Forelimb muscle (tissue), 1 donor: ENCODE measurements around the gene AGO4. TPM values are rescaled to one million over a fixed set of nuclear protein-coding genes. Genes with fewer than 3 reads are reported as not detected.
"Not testable (repeated sequence)": the region's sequence is repeated elsewhere in the genome, so short reads cannot be mapped to it uniquely, and the experiment has no call there.

Source experiments
- DNase-seq: peaks from one replicate; pipeline ENCODE4 v3.0.0-alpha.2; 2013; ENCODE audit warnings: low read depth
- polyA plus RNA-seq: library from polyadenylated mRNA; unstranded; fragments of 120-200 nt; gene quantifications from one replicate; pipeline ENCODE4 v1.2.1, GENCODE V29; 2013; ENCODE audit not compliant: insufficient read length

AGO4 gene
- polyA plus RNA-seq, result 13.2 TPM

DNA sequence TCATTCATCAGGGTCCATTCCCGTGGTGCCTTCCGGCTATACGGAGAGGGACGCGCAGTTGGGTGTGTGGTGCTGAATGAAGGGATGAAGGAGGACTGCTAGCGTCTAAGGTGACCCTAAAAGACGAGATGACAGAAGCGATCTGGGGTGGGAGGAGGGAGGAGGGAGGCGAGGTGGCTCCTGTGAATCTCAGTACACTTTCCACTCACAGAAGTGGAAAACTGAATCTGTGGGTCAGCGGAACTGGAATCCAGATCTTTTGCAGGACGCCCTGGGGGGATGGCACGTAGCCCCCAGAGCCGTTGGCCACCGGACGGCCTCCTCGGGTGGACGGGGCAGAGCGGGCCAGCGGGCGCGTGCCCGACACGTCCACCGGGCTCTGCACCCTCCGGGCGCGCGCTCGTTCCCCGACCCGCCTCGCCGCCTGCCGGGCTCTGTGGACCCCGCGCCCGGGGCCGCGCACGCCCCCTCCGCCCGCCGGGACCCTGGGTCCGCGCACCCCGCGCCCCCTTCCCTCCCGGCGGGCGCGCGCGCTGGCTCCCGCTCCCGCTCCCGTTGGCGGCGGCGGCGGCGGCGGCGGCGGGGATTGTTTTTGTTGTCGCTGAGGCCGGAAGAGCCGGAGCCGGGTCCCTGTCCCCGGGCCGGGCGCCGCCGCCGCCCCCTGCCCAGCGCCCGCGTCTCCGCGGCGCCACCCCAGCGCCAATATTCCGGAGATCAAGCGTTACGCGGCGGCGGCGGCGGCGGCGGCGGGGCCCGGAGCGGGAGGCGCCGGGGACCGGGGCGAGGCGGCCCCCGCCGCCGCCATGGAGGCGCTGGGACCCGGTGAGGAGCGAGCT, at the start of gene AGO4:
TSS of gene AGO4 (plus strand) at position 403 of the 836 bp plus-strand sequence. CDS start at position 804, 401 bp downstream.
- no peak for DNase-seq

DNA sequence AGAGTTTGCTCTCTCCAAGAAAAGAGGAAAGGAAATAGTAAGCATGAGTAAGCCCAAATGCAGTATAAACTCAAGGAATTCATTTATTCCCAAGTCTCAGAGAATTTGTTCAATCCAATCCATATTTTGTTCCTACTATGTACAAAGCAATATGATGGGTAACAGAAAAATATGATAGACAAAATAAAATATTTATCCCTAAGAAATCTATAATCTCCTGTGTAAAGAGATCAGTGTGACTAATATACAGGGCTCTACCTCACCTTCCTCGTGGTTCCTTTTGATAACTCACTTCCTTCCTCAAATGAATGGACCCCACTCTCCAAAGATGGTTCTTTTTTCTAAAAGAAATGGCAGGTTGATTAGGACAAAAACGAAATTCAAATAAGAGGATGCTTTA, 45.7 kb upstream of the AGO4 start:
- DNase-seq, result no peak

- no peak for DNase-seq
These were observed 44.6 kb upstream of the AGO4 start for GRCh38 chr1:35763201-35763600.

DNA sequence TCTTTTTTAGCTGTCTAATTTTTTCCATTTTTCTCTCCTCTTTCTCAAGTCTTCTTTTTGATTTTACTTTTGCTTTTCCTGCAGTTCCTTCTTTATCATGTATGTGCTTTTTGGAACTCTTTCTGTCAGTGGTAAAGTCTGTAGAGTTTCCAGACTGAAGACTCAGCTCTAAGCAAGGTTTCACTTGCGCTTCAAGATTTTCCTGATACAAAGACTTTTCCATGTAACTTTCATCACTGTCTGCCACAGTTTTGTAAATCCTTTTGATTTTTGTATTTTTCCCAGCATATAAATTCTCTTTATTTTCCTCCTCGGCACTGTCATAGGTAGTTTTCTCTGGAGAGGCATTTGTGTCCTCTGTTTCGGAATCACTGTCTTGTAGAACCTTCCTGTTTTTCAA, 43.5 kb upstream of the AGO4 start:
- no peak for DNase-seq

GRCh38 chr1:35768350-35769187, 39.2 kb upstream of the AGO4 start:
- no peak for DNase-seq

DNA sequence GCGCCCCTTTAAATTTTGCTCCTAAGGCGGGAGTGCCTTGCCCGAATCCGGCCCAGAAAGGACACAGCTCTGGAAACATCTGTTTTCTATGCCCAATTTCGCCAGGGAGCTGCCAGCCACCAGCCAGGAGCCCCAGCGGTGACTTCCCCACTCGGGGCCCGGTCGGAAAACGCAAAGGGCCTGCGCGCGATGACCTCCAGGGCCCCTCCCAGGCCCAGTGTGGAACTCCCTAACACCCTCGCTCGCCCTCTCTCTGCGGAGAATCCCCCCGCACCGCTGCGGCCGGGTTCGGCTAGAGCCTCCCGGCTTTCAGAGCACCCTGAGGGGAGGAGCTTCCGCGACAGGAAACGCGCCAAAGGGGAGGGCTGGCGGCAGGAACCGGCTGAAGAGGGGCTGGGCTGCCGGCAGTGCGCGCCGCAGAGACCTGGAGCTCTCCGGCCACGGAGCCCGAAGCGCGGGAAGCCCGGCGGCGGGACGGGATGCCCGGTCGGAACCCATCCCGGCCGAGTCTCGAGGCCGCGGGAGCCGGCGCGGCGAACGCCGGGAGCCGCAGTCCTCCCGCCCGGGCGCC, 38.5 kb upstream of the AGO4 start:
- DNase-seq, result peak; percentile 72

- DNase-seq, result no peak
These were observed 34.1 kb upstream of the AGO4 start for GRCh38 chr1:35773711-35774110.

DNA sequence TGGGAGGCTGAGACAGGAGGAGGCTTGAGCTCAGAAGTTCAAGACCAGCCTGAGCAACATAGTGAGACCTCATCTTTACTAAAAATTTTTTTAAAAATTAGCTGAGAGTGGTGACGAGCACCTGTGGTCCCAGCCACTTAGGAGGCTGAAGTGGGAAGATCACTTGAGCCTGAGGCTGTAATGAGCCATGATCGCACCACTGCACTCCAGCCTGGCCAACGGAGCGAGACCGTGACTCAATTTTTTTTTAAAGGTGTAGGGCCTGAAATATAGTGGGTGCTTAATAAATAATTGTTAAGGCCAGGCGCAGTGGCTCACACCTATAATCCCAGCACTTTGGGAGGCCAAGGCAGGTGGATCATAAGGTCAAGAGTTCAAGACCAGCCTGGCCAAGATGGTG, 31.6 kb upstream of the AGO4 start:
- DNase-seq, result not testable (repeated sequence)

- no peak for DNase-seq
These were observed 30.7 kb upstream of the AGO4 start for GRCh38 chr1:35777109-35777508.

DNA sequence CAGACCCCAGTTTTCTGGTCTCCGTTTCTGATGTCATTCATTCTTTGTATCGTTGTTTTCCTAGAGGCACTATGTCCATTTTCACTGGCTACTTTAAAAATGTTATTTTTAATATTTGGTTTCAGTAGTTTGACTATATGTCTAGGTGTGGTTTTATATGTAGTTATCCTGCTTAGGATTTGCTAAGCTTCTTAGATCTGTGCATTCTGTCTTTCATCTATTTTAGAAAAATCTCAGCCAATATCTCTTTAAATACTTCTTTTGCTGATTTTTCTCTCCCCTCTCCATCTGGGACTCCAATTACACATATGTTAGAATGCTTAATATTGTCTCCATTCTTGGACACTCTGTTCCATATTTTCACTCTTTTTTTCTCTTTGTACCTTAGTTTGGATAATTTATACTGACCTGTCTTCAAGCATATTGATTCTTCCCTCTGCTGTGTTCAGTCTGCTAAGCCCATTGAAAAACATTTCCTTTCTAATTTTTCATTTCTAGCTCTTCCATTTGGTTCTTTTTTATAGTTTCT, 24.7 kb upstream of the AGO4 start:
- DNase-seq, result no peak

- not testable (repeated sequence) for DNase-seq
These were observed 23.5 kb upstream of the AGO4 start for GRCh38 chr1:35784364-35784763.

GRCh38 chr1:35788139-35788538, 19.7 kb upstream of the AGO4 start:
- DNase-seq, result no peak

- no peak for DNase-seq
These were observed 17.1 kb upstream of the AGO4 start for GRCh38 chr1:35790670-35791069.

- DNase-seq, result no peak
These were observed 12.5 kb upstream of the AGO4 start for GRCh38 chr1:35795295-35795694.

GRCh38 chr1:35797380-35797779, 10.4 kb upstream of the AGO4 start:
- no peak for DNase-seq

DNA sequence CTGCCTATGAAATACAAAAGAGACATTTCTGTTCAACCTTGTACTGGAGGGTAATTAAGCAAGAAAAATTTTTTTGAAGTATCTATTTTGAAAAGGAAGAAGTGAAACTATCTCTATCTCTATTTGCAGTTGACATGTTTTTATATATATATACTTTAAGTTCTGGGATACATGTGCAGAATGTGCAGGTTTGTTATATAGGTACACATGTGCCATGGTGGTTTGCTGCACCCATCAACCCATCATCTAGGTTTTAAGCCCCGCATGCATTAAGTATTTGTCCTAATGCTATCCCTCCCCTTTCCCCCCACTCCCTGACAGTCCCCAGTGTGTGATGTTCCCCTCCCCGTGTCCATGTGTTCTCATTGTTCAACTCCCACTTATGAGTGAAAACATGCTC, 9.8 kb upstream of the AGO4 start:
- DNase-seq, result not testable (repeated sequence)

GRCh38 chr1:35800167-35800887, 7.5 kb upstream of the AGO4 start:
- DNase-seq, result not testable (repeated sequence)

DNA sequence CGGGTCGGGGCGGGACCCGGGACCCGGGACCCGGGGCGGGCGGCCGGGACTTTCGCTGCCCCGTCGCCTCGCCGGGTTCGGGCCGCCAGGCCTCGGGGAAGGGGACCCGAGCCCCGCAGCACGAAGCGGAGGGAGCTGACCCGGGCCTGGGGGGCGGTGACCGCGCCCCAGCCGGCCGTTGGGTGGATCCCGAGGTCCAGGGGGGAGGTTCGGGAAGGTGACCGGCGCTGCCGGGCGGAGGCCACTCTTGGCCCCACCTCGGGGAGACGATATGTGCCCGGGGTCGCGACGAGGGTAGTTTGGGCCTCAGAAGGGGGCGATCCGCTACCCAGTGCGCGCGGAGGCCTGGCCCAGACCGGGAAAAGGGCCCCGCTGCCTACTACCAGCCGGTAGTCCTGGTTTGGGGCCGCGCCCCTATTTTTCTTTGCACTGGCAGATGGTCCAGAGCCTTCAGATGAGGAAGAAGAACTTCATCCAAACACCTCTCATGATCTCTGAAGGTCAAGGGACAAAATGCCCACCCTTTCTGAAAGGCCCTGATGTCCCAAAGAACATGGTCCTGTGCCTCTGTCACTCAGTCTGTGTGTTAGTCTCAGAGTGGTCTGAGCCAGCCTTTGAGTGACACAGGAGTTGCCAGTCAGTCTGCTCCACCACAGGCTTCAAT, 766 bp downstream of the AGO4 start:
- no peak for DNase-seq

DNA sequence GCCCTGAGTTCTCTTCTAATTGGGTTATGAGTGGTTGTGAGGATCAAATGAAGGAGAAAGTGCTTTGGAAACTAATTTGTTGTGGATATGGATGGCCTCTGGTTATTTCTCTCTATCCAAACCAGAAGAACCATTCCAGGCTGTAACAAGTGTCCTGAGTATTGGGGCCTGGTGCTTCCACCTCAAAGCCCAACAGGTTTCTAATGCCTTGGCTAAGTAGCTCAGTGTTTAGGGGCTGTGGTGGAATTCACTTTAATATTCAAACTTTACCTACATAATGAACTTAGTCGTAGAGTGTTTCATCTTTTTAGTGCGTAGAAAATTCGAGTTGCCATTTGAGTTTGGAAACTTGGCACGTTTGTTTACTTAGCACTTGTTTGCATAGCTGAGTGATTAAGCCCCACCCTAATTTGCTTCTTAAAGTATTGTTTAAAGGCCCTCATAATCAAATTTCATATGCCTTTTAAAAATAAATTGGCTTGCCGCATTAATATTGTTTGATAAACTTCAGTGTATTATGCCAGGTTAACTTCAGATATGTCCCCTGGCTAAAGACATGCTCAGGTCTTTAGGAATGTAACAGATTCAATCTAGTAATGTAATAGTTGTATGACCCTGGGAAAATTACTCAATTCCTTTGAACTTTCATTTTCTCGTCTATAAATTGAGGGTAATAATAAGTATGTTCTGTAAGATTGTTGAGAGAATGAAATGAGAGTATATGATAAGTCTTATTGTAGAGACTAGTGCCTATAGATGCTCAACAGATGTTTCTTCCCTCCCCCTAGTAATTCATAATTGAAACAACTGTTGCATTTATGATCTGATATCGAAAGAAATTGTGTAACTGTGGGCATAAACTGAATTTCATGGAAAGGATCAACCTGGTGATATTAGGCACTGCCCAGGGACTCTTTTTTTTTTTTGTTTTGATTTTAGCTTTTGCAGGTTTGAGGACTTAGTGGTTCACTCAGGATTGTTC, 1.6 kb downstream of the AGO4 start:
- DNase-seq, result no peak
